Suprapubic skin (tissue), 4 donors: ENCODE results near the gene GLA. TPM values are rescaled to one million over a fixed set of nuclear protein-coding genes. Genes with fewer than 3 reads are reported as not detected.

Source experiments
- DNase-seq, 2 donors: peaks; one replicate each; pipeline ENCODE4 v3.0.0-alpha.2; 2019; ENCODE audit warnings: low spot score in 2 of 2
- H3K27ac ChIP-seq: fragments of 200-600 bp; sonication (generic); one replicate; pipeline ENCODE4 v1.5.1; 2019
- H3K27me3 ChIP-seq: fragments of 200-600 bp; sonication (generic); one replicate; pipeline ENCODE4 v1.5.1; 2019
- H3K36me3 ChIP-seq: fragments of 200-600 bp; sonication (generic); one replicate; pipeline ENCODE4 v1.5.1; 2019
- H3K4me1 ChIP-seq: fragments of 200-600 bp; sonication (generic); one replicate; pipeline ENCODE4 v1.5.1; 2019
- H3K4me3 ChIP-seq: fragments of 200-600 bp; sonication (generic); one replicate; pipeline ENCODE4 v1.5.1; 2019; ENCODE audit warnings: mild to moderate bottlenecking
- H3K9me3 ChIP-seq: fragments of 200-600 bp; sonication (generic); one replicate; pipeline ENCODE4 v1.5.1; 2019
- EP300 ChIP-seq: sonication (generic); formaldehyde crosslinking; IDR thresholded peaks from one replicate; pipeline ENCODE4 v1.6.1; 2017; ENCODE audit warnings: antibody characterized with exemption
- POLR2A ChIP-seq, 2 donors: fragments of 450-650 bp; IDR thresholded peaks; one replicate each; pipeline ENCODE4 v1.6.1; 2017; ENCODE audit warnings: antibody characterized with exemption in 2 of 2, mild to moderate bottlenecking in 2 of 2, moderate library complexity in 2 of 2
- POLR2AphosphoS5 ChIP-seq, 3 donors: sonication (generic); formaldehyde crosslinking; IDR thresholded peaks; one replicate each; pipeline ENCODE4 v1.6.1; 2017; ENCODE audit warnings: antibody characterized with exemption in 3 of 3
- WGBS: methylation state at CpG from one replicate; pipeline ENCODE4 v1.1.5; 2018; 5-methylcytosine and 5-hydroxymethylcytosine counted together
- total RNA-seq, 4 donors: library from RNA; depleted of rRNA; stranded (reverse); fragments of >200 nt; gene quantifications; one replicate each; pipeline ENCODE4 v1.1.0, GENCODE V29; 2016
- TF ChIP-seq, protein P1 (sequence below), 2 donors: fragments of 200-600 bp in 1 of 2; fragments of 450-650 bp in 1 of 2; sonication (generic) in 1 of 2; IDR thresholded peaks; one replicate each; pipeline ENCODE4 v1.5.1; 2016 to 2019; ENCODE audit warnings: antibody characterized with exemption in 2 of 2, mild to moderate bottlenecking in 1 of 2, moderate library complexity in 1 of 2

Gene GLA
- total RNA-seq, 4 donors from 2014 or later = 13.8 to 19.1 (median 16.9) TPM

DNA sequence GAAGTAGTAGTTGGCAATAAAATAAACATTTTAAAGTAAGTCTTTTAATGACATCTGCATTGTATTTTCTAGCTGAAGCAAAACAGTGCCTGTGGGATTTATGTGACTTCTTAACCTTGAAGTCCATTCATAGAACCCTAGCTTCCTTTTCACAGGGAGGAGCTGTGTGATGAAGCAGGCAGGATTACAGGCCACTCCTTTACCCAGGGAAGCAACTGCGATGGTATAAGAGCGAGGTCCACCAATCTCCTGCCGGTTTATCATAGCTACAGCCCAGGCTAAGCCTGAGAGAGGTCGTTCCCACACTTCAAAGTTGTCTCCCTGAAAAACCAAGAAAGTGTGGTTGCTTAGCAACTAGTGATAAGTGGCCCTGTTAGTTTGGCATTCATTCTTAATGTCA lies 9.9 kb downstream of the GLA start:
- 57% methylated on average over 4 of the region's 4 CpGs for WGBS
- no peak for DNase-seq
- Histone ChIP-seq H3K27ac (no peak overlapping the region), H3K27me3 (no peaks in the 10 kb centered on the region), H3K9me3 (no peaks in the 10 kb centered on the region), H3K36me3 (no peaks in the 10 kb centered on the region), H3K4me1 (peaks cover under 1% of the 10 kb centered on the region), H3K4me3 (no peak overlapping the region)
- TF ChIP-seq POLR2AphosphoS5 (IDR thresholded peaks at IDR 0.05) (no peak), POLR2A (IDR thresholded peaks at IDR 0.05) (no peak), EP300 (no peak)

DNA sequence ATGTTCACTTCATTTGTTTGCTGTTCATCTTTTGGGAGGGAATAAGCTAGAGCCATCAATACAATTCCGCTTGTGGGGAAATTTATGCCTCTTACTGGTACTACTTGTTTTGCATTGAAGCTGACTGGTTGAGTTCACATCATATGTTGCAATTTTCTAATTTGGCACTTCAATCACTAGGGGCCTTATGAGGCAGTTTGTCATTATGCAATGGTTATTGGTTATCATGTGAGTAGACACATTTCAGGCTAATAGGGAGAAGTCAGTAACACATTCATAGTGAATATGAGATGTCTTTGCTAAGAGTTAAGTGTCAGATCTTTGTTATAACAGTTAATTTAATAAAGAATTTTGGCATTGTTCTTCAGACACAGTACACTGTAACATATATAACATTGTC lies 11.9 kb downstream of the GLA start:
- no peak overlapping the region for H3K4me3 ChIP-seq
- no peaks in the 10 kb centered on the region for H3K36me3 ChIP-seq
- no peak for DNase-seq
- TF ChIP-seq POLR2A (IDR thresholded peaks at IDR 0.05) (no peak), POLR2AphosphoS5 (IDR thresholded peaks at IDR 0.05) (no peak), EP300 (no peak)
- TF ChIP-seq, protein P1, sequence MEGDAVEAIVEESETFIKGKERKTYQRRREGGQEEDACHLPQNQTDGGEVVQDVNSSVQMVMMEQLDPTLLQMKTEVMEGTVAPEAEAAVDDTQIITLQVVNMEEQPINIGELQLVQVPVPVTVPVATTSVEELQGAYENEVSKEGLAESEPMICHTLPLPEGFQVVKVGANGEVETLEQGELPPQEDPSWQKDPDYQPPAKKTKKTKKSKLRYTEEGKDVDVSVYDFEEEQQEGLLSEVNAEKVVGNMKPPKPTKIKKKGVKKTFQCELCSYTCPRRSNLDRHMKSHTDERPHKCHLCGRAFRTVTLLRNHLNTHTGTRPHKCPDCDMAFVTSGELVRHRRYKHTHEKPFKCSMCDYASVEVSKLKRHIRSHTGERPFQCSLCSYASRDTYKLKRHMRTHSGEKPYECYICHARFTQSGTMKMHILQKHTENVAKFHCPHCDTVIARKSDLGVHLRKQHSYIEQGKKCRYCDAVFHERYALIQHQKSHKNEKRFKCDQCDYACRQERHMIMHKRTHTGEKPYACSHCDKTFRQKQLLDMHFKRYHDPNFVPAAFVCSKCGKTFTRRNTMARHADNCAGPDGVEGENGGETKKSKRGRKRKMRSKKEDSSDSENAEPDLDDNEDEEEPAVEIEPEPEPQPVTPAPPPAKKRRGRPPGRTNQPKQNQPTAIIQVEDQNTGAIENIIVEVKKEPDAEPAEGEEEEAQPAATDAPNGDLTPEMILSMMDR (IDR thresholded peaks at IDR 0.05) = no peak
- H3K9me3 ChIP-seq = no peaks in the 10 kb centered on the region
- WGBS = 90% methylated on average over 1 of the region's 1 CpG
- peaks cover 14% of the 10 kb centered on the region for H3K4me1 ChIP-seq
- H3K27ac ChIP-seq = no peak overlapping the region
- H3K27me3 ChIP-seq = no peaks in the 10 kb centered on the region

DNA sequence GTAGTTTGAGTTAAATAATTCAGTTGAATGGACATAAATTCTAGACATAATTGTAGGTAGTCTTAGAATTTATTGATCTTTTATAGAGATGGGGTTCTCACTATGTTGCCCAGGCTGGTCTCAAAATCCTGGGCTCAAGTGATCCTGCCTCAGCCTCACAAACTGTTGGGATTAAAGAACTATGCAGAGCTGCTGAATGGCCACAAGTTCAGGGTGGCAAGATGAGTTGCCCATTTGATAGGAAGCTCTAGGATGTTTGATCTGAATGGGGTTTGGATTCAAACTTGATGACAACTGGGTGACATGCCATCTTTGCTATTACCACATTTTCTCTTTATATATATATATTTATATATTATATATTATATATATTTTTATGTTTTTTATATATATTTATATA lies 13.4 kb downstream of the GLA start:
- Histone ChIP-seq H3K27me3 (no peaks in the 10 kb centered on the region), H3K9me3 (no peaks in the 10 kb centered on the region), H3K36me3 (no peaks in the 10 kb centered on the region), H3K27ac (no peak overlapping the region), H3K4me3 (no peak overlapping the region), H3K4me1 (peaks cover 14% of the 10 kb centered on the region)
- no peak for TF ChIP-seq POLR2AphosphoS5 (IDR thresholded peaks at IDR 0.05)
- TF ChIP-seq, protein P1 (IDR thresholded peaks at IDR 0.05) = no peak
- no peak for TF ChIP-seq EP300
- no peak for TF ChIP-seq POLR2A (IDR thresholded peaks at IDR 0.05)
- DNase-seq = no peak

DNA sequence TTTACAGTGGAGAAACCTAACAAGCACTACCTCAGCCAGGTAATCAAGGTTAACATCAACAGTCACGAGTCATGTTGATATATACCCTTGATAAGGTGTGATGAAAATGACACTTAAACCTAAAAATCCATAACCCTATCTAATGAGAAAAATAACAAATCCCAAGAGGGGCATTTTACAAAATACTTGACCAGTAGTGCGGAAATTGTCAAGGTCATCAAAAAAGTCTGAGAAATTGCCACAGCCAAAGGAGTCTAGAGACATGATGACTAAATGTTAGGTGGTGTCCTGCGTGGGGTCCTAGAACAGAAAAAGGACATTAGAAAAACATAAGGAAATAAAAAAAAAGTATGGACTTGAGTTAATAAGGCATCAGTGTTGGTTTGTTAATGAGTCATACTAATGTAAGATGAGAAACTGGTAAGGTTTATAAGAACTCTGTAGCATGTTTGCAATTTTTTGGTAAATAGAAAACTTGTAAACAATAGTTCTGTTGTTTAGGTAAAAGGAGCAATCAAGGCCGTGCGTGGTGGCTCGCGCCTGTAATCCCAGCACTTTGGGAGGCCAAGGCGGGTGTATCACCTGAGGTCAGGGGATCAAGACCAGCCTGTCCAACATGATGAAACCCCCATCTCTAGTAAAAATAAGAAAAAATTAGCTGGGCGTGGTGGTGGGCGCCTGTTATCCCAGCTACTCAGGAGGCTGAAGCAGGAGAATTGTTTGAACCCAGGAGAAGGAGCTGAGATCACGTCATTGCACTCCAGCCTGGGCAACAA lies 14.0 kb downstream of the GLA start:
- Histone ChIP-seq H3K27ac (no peak overlapping the region), H3K4me3 (no peak overlapping the region), H3K9me3 (no peaks in the 10 kb centered on the region), H3K27me3 (no peaks in the 10 kb centered on the region), H3K36me3 (no peaks in the 10 kb centered on the region), H3K4me1 (peaks cover 14% of the 10 kb centered on the region)
- TF ChIP-seq, protein P1 (IDR thresholded peaks at IDR 0.05) = no peak
- TF ChIP-seq POLR2AphosphoS5 (IDR thresholded peaks at IDR 0.05) (no peak), EP300 (no peak), POLR2A (IDR thresholded peaks at IDR 0.05) (no peak)
- WGBS = 80% methylated on average over 11 of the region's 11 CpGs
- no peak for DNase-seq

DNA sequence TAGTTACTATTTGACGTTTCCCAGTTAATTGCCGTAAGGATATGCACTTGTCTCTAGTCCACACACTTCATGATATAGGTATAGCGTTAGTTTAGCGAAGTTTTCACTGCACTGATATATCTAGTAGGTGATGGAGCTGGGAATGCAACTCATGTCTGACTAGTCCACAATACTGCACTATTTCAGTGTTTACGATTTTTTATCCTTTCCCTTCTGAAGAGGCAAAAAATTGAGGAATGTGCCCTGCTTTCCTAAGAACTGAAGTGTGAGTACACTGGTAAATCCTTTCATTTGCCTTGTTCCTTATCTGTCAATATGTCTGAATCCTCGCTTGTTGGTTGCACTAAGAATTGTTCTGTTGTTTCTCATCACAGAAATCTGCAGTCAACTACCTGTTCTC lies 15.9 kb downstream of the GLA start:
- no peaks in the 10 kb centered on the region for H3K36me3 ChIP-seq
- H3K9me3 ChIP-seq = no peaks in the 10 kb centered on the region
- 71% methylated on average over 6 of the region's 6 CpGs for WGBS
- no peak for DNase-seq
- H3K27me3 ChIP-seq = no peaks in the 10 kb centered on the region
- H3K27ac ChIP-seq = peak overlapping the region; percentile 78
- TF ChIP-seq EP300 = no peak
- no peak for TF ChIP-seq POLR2A (IDR thresholded peaks at IDR 0.05)
- TF ChIP-seq POLR2AphosphoS5 (IDR thresholded peaks at IDR 0.05) = no peak
- TF ChIP-seq, protein P1 (IDR thresholded peaks at IDR 0.05) = no peak
- peaks cover 14% of the 10 kb centered on the region for H3K4me1 ChIP-seq
- peak overlapping the region; percentile 58 for H3K4me3 ChIP-seq
